Measurements from ENCODE around the gene CDH23.
"Not testable (repeated sequence)": the region's sequence is repeated elsewhere in the genome, so short reads cannot be mapped to it uniquely, and the experiment has no call there.

The CDH23 gene

GRCh38 chr10:71396711-71397295 lies at the start of gene CDH23:
Gene CDH23, plus strand, starts transcription at chr10:71396920. Its CDS starts 42,912 bp downstream, at chr10:71439832.
- DNase-seq (ENCODE audit: low read depth in 1 of 2, low spot score in 1 of 2), result no peak

DNA sequence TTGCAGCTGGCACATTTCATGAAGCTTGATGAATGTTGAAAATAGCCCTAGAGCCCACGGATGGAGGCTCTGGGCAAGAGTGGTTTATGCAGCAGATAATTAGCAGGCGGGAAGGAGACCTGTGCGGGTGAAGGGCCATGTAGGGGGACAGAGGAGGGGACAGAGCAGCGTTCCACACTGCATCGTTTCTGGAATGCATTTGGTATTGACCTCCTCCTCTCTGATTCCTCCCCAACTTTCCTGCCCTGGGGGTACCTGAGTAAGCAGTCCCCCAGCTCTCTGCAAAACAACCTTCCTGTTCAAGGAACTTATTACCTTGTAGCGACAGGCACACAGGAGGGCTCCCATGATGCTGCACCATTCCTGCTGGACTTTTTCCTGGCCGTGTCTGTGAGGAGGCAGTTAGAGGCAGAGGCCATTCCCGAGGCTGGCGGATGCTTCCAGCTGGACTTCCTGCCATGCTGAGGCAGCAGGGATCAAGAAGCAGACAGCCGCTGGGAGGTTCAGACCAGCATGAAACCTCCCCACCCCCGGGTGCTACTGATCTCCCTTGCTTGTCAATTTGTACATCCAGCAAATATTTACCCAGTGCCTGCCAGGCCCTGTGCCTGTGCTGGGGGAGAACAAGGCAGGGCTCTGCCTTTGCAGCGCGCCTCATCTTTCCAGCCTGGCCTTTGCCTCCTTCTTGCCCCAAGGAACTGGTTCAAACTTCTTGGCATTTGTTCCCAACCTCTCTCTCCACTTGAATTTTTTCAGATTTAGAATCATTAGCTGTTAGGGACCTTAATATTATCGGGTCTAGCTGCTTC lies 48.9 kb upstream of the CDH23 start:
- no peak for DNase-seq (ENCODE audit: low read depth in 1 of 2, low spot score in 1 of 2)

DNA sequence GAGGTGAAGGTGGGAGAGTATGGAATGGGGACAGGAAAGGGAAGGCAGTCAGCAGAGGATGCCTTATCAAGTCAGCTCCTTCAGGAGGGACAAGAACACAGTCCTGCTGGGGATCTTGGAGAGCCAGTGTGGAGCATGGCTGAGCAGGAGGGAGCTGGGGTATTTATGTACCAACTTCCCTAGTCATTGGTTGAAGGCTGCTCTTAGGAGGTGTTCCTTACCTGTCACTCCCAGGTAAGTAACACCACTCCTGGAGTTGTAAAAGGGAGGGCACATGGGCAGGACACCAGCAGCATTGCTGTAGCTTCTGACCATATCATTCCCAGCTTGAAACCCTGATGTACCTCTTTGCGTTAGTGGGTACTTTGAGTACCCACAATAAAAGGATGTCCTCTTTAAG lies 47.9 kb upstream of the CDH23 start:
- DNase-seq (ENCODE audit: low read depth in 1 of 2, low spot score in 1 of 2), result no peak

- no peak for DNase-seq (ENCODE audit: low read depth in 1 of 2, low spot score in 1 of 2)
These were observed 47.3 kb upstream of the CDH23 start for GRCh38 chr10:71349406-71349805.

DNA sequence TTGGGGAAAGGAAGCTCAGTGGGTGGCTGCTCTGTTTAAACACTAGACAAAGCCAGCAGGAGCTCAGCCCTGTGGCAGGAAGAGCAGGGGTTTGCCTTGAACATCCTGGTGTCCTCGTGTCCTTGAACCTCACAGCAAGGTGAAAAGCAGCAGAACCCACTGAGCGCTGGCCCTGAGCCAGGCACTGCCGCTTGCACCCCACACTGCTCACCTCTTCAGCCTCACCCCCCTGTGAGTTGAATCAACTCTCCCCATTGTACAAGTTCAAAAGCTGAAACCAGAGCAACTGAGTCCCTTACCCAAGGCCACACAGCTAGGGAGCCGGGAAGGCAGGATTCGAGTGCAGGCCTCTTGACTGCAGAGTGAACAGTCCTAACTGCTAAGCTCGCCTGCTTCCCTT lies 45.6 kb upstream of the CDH23 start:
- no peak for DNase-seq (ENCODE audit: low read depth in 1 of 2, low spot score in 1 of 2)

GRCh38 chr10:71351628-71352319 lies 44.9 kb upstream of the CDH23 start:
- no peak for DNase-seq (ENCODE audit: low read depth in 1 of 2, low spot score in 1 of 2)

GRCh38 chr10:71353639-71354038 lies 43.1 kb upstream of the CDH23 start:
- no peak for DNase-seq (ENCODE audit: low read depth in 1 of 2, low spot score in 1 of 2)

DNA sequence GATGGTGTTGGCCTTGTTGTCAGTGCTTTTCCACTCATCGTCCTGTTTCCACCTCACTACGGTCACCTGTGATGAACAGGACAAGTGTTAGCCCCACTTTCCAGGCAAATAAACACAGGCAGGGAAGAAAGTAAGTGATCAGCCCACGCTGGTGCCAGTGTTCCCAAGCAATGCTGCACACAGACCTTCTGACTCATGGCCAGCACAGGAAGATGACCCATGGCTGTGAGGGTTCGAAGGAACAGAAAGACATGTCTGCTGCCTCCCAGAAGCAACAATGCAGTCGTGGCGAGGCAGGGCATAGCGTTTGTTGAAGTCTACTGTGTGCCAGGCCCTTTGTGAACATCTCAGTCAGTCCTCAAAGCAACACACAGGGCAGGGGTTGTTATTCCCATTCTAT lies 41.9 kb upstream of the CDH23 start:
- no peak for DNase-seq (ENCODE audit: low read depth in 1 of 2, low spot score in 1 of 2)

DNA sequence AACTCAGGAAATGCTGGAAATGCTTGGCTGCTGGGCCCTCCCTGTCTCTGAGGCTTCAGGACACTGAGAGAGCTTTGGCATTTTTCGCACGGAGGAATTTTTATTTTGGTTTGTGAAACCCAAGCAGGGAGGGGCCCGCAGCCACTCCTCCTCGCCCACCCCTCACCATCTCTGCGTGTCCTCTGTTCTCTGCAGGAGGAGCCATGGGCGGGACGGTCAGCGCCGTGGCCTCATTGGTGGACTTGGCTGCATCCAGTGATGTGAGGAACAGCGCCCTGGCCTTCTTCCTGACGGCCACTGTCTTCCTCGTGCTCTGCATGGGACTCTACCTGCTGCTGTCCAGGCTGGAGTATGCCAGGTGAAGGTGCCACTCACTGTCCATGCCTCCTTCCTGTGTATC lies 40.8 kb upstream of the CDH23 start:
- no peak for DNase-seq (ENCODE audit: low read depth in 1 of 2, low spot score in 1 of 2)

DNA sequence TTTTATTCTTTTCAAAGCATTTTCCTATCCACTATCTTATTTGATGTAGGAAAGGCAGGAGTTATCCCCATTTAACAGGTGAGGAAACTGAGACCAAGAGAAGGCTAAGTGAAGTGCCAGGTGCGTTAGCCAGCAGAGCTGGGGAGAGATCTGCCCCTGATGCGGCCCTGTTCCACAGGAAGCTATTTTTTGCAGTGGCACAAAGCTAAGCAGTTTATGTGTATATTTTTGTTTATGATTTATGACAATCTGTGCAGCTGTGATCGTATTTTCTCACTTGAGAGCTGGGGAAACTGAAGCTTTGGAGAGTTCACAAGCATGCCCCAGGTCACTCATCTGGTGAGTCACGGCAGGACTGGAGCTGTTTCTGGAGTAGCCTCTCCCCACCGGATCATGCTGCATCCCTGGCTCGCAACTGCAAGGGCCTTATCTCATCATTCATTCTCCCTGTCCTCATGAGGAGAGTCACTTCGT lies 38.9 kb upstream of the CDH23 start:
- DNase-seq (ENCODE audit: low read depth in 1 of 2, low spot score in 1 of 2), result no peak

GRCh38 chr10:71358277-71358676 lies 38.4 kb upstream of the CDH23 start:
- no peak for DNase-seq (ENCODE audit: low read depth in 1 of 2, low spot score in 1 of 2)

DNA sequence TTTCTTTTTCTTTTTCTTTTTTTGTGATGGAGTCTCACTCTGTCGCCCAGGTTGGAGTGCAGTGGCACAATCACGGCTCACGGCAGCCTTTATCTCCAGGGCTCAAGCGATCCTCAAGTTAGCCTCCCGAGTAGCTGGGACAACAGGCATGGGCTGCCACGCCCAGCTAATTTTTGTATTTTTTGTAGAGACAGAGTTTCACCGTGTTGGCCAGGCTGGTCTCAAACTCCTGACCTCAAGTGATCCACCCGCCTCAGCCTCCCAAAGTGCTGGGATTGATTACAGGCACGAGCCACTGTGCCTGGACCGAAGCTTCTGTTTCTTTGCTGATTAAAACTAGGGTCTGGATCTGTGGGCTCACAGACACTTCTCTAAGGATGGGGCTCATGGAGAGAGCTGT lies 37.8 kb upstream of the CDH23 start:
- DNase-seq (ENCODE audit: low read depth in 1 of 2, low spot score in 1 of 2), result not testable (repeated sequence)

- DNase-seq (ENCODE audit: low read depth in 1 of 2, low spot score in 1 of 2), result no peak
These were observed 37.2 kb upstream of the CDH23 start for GRCh38 chr10:71359364-71360046.

DNA sequence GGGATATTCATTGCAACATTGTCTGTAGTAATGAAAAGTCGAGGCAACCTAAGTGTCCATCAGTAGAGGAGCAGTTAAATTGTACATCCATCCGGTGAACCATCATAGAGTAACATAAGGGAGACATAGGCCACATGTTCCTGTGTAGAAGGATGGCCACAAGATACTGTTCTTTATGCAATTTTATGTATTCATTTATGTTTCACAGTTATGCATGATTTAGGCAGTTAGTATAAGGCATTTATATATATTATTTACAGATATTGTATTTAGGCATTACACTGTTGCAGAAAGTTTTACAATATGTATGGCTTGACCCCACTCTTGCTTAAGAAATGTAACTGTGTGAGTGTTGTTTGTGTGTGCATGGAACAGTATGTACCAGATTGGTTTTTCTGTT lies 36.0 kb upstream of the CDH23 start:
- DNase-seq (ENCODE audit: low read depth in 1 of 2, low spot score in 1 of 2), result no peak

DNA sequence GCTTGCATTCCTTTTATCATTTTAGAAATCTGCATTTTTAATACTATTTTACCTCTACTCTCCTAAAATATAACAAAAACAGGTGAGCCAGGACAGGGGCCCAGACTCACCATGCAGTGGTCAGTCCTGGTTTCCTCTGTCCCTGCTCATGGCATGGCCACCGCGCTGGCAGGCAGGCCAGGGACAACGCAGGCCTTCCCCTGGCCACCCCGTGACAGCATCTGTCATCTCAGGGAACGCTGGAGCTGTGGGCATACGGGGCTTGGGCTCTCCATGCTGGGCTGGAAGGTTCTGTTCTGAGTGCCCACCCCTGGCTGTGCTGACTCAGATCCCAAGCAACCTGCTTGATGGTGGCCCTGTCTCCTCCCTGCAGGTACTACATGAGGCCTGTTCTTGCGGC lies 35.1 kb upstream of the CDH23 start:
- DNase-seq (ENCODE audit: low read depth in 1 of 2, low spot score in 1 of 2), result no peak

GRCh38 chr10:71362141-71362540 lies 34.6 kb upstream of the CDH23 start:
- no peak for DNase-seq (ENCODE audit: low read depth in 1 of 2, low spot score in 1 of 2)

DNA sequence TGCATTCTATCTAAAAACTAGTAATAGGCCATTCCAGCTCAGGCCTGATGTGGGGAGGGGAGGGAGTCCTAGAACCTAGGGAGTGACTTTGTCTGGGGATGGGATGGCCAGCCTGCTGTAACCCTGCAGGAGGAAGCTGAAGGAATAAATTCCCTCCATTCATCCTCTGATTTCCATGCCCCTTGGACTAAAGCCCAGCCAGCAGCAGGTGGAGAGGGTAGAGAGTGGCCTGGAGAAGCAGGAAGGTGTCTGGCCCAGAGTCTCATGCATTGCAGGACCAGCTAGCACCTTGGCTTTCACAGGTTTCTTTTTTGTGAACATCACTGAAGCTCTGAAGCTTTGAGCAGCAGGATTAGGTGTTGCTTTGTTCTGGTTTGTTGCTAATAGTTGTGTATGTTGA lies 32.8 kb upstream of the CDH23 start:
- DNase-seq (ENCODE audit: low read depth in 1 of 2, low spot score in 1 of 2), result no peak

- DNase-seq (ENCODE audit: low read depth in 1 of 2, low spot score in 1 of 2), result no peak
These were observed 31.4 kb upstream of the CDH23 start for GRCh38 chr10:71365366-71365765.

DNA sequence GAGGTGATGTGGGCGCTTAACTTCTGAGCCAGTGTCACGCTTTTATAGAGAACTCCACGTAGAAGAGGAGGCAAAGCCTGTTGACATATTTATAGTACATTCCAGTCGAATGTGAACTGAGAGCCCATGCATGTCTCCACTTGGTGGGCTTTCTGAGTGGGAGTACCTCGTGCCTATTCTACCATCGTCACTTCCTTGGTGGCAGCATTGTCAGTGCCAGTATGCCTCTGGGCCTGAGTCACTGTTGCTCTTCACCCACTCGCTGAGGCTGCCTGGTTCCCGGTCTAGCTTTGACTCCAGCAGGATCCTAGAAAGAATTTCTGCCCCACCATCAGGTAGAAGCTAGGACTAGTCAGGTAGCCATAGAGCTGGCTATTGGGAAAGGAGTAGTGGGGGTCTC lies 30.0 kb upstream of the CDH23 start:
- no peak for DNase-seq (ENCODE audit: low read depth in 1 of 2, low spot score in 1 of 2)

DNA sequence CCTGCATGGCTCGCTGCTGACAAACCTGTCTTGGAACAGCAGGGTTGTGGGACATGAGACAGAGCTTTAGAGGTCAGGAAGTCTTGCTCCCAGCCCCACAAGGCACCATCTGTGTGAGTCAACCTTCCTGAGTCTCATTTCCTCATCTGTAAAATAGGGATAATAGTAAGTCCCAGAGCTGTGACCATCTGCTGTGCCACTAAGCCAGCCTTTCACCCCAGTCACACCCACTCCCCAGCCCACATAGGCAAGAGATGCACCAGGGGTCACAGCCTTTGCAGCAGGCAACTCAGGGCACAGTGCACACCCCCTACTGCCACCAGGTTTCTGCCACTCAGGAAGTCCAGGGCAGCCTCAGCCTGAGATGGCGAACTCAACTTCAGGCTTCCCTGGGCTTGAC lies 29.4 kb upstream of the CDH23 start:
- DNase-seq (ENCODE audit: low read depth in 1 of 2, low spot score in 1 of 2), result no peak

DNA sequence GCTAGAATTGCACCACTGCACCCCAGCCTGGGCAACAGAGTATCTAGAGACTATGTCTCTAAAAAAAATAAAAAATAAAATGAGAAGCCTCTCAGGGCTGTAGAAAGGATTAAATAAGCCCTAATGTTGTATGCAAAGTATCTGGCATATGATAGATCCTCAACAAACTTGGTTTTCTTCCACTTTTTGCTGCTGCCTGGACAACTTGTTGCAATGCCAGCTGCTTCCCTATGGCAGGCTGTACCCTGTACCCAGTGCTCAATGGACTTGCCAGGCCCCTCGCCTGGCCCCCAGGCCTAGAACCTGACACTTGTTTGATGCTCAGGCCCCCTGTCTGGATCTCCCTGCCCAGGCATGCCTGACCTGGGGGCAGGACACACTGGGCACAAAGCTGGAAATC lies 28.5 kb upstream of the CDH23 start:
- DNase-seq (ENCODE audit: low read depth in 1 of 2, low spot score in 1 of 2), result no peak

GRCh38 chr10:71368643-71369042 lies 28.1 kb upstream of the CDH23 start:
- DNase-seq (ENCODE audit: low read depth in 1 of 2, low spot score in 1 of 2), result no peak
